Upper lobe of left lung (tissue), 6 donors: ENCODE data around the gene COBL. TPM values are rescaled to one million over a fixed set of nuclear protein-coding genes. Genes with fewer than 3 reads are reported as not detected.

Experiments used
- ATAC-seq, 2 donors: fragments of 200-7000 bp; cut with Tn5 transposase; one replicate each; pipeline ENCODE4 v1.9.1; 2022; ENCODE audit warnings: mild to moderate bottlenecking in 2 of 2, moderate library complexity in 2 of 2; ENCODE audit not compliant: low FRiP score in 2 of 2
- DNase-seq, 2 donors: peaks; one replicate each; pipeline ENCODE4 v3.0.0-alpha.2; 2019 to 2020
- H3K27ac ChIP-seq, 4 donors: fragments of 200-600 bp; sonication (generic); one replicate each; pipeline ENCODE4 v1.5.1; 2016 to 2019
- H3K27me3 ChIP-seq, 4 donors: fragments of 200-600 bp; sonication (generic); one replicate each; pipeline ENCODE4 v1.5.1; 2017 to 2019
- H3K36me3 ChIP-seq, 4 donors: fragments of 200-600 bp; sonication (generic); one replicate each; pipeline ENCODE4 v1.5.1; 2016 to 2019
- H3K4me1 ChIP-seq, 4 donors: fragments of 200-600 bp; sonication (generic); one replicate each; pipeline ENCODE4 v1.5.1; 2018 to 2019
- H3K4me3 ChIP-seq, 4 donors: fragments of 200-600 bp; sonication (generic); one replicate each; pipeline ENCODE4 v1.5.1; 2017 to 2019; ENCODE audit warnings: mild to moderate bottlenecking in 2 of 4, moderate library complexity in 1 of 4
- H3K9me3 ChIP-seq, 4 donors: fragments of 200-600 bp; sonication (generic); one replicate each; pipeline ENCODE4 v1.5.1; 2018 to 2019
- CTCF ChIP-seq, 6 experiments: fragments of 450-650 bp in 4 of 6; fragments of 200-600 bp in 2 of 6; sonication (generic) in 2 of 6; IDR thresholded peaks; one replicate each; pipeline ENCODE4 v1.5.1; 2016 to 2019; ENCODE audit warnings: antibody characterized with exemption in 6 of 6
- EP300 ChIP-seq, 4 donors: sonication (generic); formaldehyde crosslinking; IDR thresholded peaks; one replicate each; pipeline ENCODE4 v1.5.1; 2017; ENCODE audit warnings: antibody characterized with exemption in 4 of 4, control low read depth in 2 of 4
- POLR2A ChIP-seq, 4 donors: fragments of 450-650 bp; IDR thresholded peaks; one replicate each; pipeline ENCODE4 v1.5.1; 2016 to 2017; ENCODE audit warnings: antibody characterized with exemption in 4 of 4, mild to moderate bottlenecking in 2 of 4
- POLR2AphosphoS5 ChIP-seq, 2 donors: sonication (generic); formaldehyde crosslinking; IDR thresholded peaks; one replicate each; pipeline ENCODE4 v1.5.1; 2017; ENCODE audit warnings: antibody characterized with exemption in 2 of 2
- WGBS, 2 donors: methylation state at CpG; one replicate each; pipeline ENCODE4 v1.1.5; 2017 to 2018; 5-methylcytosine and 5-hydroxymethylcytosine counted together
- total RNA-seq, 6 donors: library from RNA; depleted of rRNA in 4 of 6; stranded (reverse); fragments of >200 nt in 4 of 6; gene quantifications; one replicate each; pipeline versions ENCODE4 v1.1.0 to v1.2.1, GENCODE V29; 2016 to 2021
- donor health status: DM: no; HTN: no; CAD: no; lungs with moderate emphysema.
- donor health status: DM: no; HTN: yes; CAD: no; lungs with severe emphysema.

COBL gene
- total RNA-seq, 6 donors from 2014 or later = 27.0 to 54.7 (median 36.8) TPM

- 69 to 76% methylated on average over 6 of the region's 6 CpGs for WGBS, 2 donors
- ATAC-seq (no peak), DNase-seq (no peak)
- Histone ChIP-seq H3K27me3 (no peaks in the 10 kb centered on the region), H3K36me3 (no peaks in the 10 kb centered on the region), H3K4me1 (peaks cover 0 to 12% (median 3%) of the 10 kb centered on the region in 4 donors), H3K27ac (no peak overlapping the region), H3K9me3 (no peaks in the 10 kb centered on the region), H3K4me3 (no peak overlapping the region)
- no peak for TF ChIP-seq EP300 (IDR thresholded peaks at IDR 0.05)
- TF ChIP-seq POLR2AphosphoS5 (IDR thresholded peaks at IDR 0.05) = no peak
- TF ChIP-seq POLR2A (IDR thresholded peaks at IDR 0.05) = no peak
- no peak for TF ChIP-seq CTCF (IDR thresholded peaks at IDR 0.05)
Measured at GRCh38 chr7:51160411-51160810, 156.2 kb downstream of the COBL start.

DNA sequence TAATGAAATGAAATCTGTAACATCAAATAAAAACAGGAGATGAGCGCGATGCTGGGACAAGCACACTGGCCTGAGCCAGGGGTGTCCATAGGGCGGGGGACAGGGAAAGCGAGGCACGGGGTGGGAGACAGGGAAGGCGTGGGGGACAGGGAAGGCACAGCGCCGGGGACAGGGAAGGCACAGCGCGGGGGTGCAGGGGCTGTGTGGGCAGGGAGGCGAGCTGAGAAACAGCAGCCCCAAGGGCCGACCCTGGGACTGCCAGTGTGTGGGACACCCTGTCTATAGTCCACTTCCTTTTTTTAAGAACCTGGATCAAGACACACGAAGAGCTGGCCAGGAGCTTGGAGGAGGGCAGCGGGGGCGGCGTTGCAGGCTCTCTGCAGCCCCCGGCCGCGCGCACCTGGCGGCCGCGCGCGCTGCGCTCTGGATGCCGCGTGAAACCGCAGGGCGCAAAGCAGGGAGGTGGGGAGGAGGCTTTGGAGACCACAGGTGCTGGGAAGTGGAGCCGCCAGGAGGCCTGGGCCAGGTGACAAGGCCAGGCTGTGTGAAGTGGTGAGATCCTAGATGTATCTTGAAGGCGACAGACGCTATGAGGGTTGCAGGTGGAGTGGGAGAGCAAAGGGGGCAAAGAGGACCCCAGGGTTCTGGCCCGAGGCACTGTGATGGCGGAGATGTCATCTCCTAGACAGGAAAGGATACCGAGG is 157.7 kb downstream of the COBL start:
- peaks cover 0 to 12% (median 3%) of the 10 kb centered on the region in 4 donors for H3K4me1 ChIP-seq
- DNase-seq = peak in 1 of 2 donors; percentile 72
- H3K27ac ChIP-seq = no peak overlapping the region
- TF ChIP-seq CTCF (IDR thresholded peaks at IDR 0.05) = no peak
- no peak overlapping the region for H3K4me3 ChIP-seq
- no peak for ATAC-seq
- no peaks in the 10 kb centered on the region for H3K36me3 ChIP-seq
- WGBS, 2 donors = 86 to 90% methylated on average over 35 to 36 of the region's 36 CpGs
- no peaks in the 10 kb centered on the region for H3K9me3 ChIP-seq
- H3K27me3 ChIP-seq = no peaks in the 10 kb centered on the region

DNA sequence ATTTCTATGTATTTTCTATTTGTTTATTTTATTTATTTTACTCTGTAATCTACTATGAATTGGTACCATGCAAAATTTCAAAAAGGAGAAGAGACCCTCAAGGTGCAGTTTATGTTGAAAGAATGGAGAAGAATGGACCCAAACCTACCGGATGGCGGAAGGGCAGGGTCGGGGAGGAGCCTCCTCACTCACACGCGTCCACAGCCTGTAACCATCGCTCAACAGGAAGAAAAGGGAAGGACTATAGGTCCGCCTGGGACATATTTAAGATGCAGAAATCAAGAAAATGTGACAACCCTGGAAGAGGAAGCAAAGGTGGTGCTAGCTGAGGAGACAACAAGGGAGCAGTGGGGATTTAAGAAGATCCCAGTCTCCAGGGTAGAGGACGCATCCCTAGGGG is 158.4 kb downstream of the COBL start:
- Histone ChIP-seq H3K4me1 (peaks cover 0 to 12% (median 3%) of the 10 kb centered on the region in 4 donors), H3K27ac (no peak overlapping the region), H3K4me3 (no peak overlapping the region), H3K36me3 (no peaks in the 10 kb centered on the region), H3K9me3 (no peaks in the 10 kb centered on the region), H3K27me3 (no peaks in the 10 kb centered on the region)
- no peak for ATAC-seq
- no peak for TF ChIP-seq EP300 (IDR thresholded peaks at IDR 0.05)
- no peak for TF ChIP-seq POLR2AphosphoS5 (IDR thresholded peaks at IDR 0.05)
- TF ChIP-seq POLR2A (IDR thresholded peaks at IDR 0.05) = no peak
- no peak for TF ChIP-seq CTCF (IDR thresholded peaks at IDR 0.05)
- 65 to 67% methylated on average over 8 of the region's 8 CpGs for WGBS, 2 donors
- no peak for DNase-seq

GRCh38 chr7:51154201-51154600 is 162.4 kb downstream of the COBL start:
- no peaks in the 10 kb centered on the region for H3K4me1 ChIP-seq
- no peak overlapping the region for H3K4me3 ChIP-seq
- no peaks in the 10 kb centered on the region for H3K27me3 ChIP-seq
- H3K36me3 ChIP-seq = no peaks in the 10 kb centered on the region
- WGBS, 2 donors = 95 to 97% methylated on average over 4 of the region's 4 CpGs
- no peaks in the 10 kb centered on the region for H3K9me3 ChIP-seq
- H3K27ac ChIP-seq = no peak overlapping the region
- DNase-seq (no peak), ATAC-seq (no peak)
- TF ChIP-seq CTCF (IDR thresholded peaks at IDR 0.05) = no peak
- TF ChIP-seq POLR2AphosphoS5 (IDR thresholded peaks at IDR 0.05) = no peak
- TF ChIP-seq POLR2A (IDR thresholded peaks at IDR 0.05) = no peak
- TF ChIP-seq EP300 (IDR thresholded peaks at IDR 0.05) = no peak

- H3K4me1 ChIP-seq = no peaks in the 10 kb centered on the region
- ATAC-seq = no peak
- no peak overlapping the region for H3K27ac ChIP-seq
- H3K36me3 ChIP-seq = no peaks in the 10 kb centered on the region
- H3K9me3 ChIP-seq = no peaks in the 10 kb centered on the region
- WGBS, 2 donors = 86 to 92% methylated on average over 4 of the region's 4 CpGs
- no peak for TF ChIP-seq EP300 (IDR thresholded peaks at IDR 0.05)
- TF ChIP-seq POLR2AphosphoS5 (IDR thresholded peaks at IDR 0.05) = no peak
- TF ChIP-seq POLR2A (IDR thresholded peaks at IDR 0.05) = no peak
- no peak for TF ChIP-seq CTCF (IDR thresholded peaks at IDR 0.05)
- DNase-seq = no peak
- no peaks in the 10 kb centered on the region for H3K27me3 ChIP-seq
- no peak overlapping the region for H3K4me3 ChIP-seq
Measured at GRCh38 chr7:51152706-51153200, 163.9 kb downstream of the COBL start.
